ENCODE measurements around the gene FLVCR2.
A peak's percentile ranks its signal among the peaks of the same experiment; 100 is the strongest.

FLVCR2 gene

GRCh38 chr14:75537071-75537470 lies 41.3 kb upstream of the FLVCR2 start:
- no peak for DNase-seq (ENCODE audit: low read depth)
- no peak overlapping the region for H3K4me3 ChIP-seq (ENCODE audit: low read depth, low read length)
- no peak for TF ChIP-seq POLR2A (IDR thresholded peaks at IDR 0.05; ENCODE audit: extremely low read depth, insufficient read length)
- TF ChIP-seq, protein P1, sequence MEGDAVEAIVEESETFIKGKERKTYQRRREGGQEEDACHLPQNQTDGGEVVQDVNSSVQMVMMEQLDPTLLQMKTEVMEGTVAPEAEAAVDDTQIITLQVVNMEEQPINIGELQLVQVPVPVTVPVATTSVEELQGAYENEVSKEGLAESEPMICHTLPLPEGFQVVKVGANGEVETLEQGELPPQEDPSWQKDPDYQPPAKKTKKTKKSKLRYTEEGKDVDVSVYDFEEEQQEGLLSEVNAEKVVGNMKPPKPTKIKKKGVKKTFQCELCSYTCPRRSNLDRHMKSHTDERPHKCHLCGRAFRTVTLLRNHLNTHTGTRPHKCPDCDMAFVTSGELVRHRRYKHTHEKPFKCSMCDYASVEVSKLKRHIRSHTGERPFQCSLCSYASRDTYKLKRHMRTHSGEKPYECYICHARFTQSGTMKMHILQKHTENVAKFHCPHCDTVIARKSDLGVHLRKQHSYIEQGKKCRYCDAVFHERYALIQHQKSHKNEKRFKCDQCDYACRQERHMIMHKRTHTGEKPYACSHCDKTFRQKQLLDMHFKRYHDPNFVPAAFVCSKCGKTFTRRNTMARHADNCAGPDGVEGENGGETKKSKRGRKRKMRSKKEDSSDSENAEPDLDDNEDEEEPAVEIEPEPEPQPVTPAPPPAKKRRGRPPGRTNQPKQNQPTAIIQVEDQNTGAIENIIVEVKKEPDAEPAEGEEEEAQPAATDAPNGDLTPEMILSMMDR (IDR thresholded peaks at IDR 0.05; ENCODE audit: low read depth, low read length): no peak
- no peak for TF ChIP-seq MYC (IDR thresholded peaks at IDR 0.05; ENCODE audit: low read depth, low read length)
- TF ChIP-seq, protein P2, sequence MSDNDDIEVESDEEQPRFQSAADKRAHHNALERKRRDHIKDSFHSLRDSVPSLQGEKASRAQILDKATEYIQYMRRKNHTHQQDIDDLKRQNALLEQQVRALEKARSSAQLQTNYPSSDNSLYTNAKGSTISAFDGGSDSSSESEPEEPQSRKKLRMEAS (IDR thresholded peaks at IDR 0.05; ENCODE audit: low read depth, low read length): no peak

- no peak overlapping the region for H3K4me3 ChIP-seq (ENCODE audit: low read depth, low read length)
- no peak for DNase-seq (ENCODE audit: low read depth)
- TF ChIP-seq MYC (IDR thresholded peaks at IDR 0.05; ENCODE audit: low read depth, low read length) (no peak), POLR2A (IDR thresholded peaks at IDR 0.05; ENCODE audit: extremely low read depth, insufficient read length) (no peak)
- TF ChIP-seq, protein P2 (IDR thresholded peaks at IDR 0.05; ENCODE audit: low read depth, low read length): no peak
- TF ChIP-seq, protein P1 (IDR thresholded peaks at IDR 0.05; ENCODE audit: low read depth, low read length): no peak
Observed at GRCh38 chr14:75539162-75539560, 39.3 kb upstream of the FLVCR2 start.

DNA sequence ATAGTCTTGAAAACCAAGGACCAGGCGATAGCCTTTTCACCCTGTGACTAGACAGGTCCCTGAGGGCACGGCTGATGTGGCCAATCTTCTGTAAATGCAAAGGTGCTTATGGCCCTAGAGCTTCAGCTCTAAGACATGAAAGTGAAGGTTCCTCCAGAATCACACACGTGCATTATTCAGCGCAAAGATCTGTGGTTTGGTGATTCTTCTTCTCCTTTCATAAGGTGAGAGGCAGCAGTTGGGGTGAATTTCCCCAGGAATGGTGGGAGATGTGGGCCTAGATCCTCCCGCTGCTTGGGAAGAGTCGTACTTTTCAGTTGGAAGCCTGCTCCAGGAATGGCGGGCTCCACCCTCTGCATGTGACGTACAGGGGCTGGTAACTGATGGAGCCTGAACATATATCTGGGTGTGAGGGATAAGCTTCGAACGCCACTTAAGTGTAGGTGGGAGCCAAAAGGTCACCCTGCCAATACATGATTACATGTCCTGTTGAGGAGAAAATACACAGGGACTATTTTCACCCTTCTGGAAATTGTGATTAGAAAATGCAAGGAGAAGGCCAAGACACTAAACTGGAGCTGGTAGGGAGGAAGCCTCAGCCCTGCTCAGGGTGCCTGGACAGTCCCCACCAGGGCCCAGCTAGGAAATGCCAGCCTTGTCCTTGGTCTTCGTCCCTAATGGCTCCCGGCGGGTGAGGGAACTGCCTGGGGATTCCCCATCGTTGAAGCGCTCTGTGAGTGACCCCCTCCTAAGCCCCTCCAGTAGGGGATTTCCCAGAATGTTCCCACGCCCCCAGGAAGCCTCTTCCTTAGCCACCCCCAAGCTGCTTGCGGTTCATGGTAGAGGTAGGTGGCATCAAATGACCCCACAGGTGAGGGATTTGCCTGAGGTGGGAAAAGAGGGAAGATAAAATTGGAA lies 38.6 kb upstream of the FLVCR2 start:
- DNase-seq (ENCODE audit: low read depth): no peak
- TF ChIP-seq MYC (IDR thresholded peaks at IDR 0.05; ENCODE audit: low read depth, low read length) (no peak), POLR2A (IDR thresholded peaks at IDR 0.05; ENCODE audit: extremely low read depth, insufficient read length) (no peak)
- TF ChIP-seq, protein P2 (IDR thresholded peaks at IDR 0.05; ENCODE audit: low read depth, low read length): no peak
- TF ChIP-seq, protein P1 (IDR thresholded peaks at IDR 0.05; ENCODE audit: low read depth, low read length): no peak
- H3K4me3 ChIP-seq (ENCODE audit: low read depth, low read length): no peak overlapping the region

- no peak overlapping the region for H3K4me3 ChIP-seq (ENCODE audit: low read depth, low read length)
- TF ChIP-seq, protein P2 (IDR thresholded peaks at IDR 0.05; ENCODE audit: low read depth, low read length): no peak
- TF ChIP-seq, protein P1 (IDR thresholded peaks at IDR 0.05; ENCODE audit: low read depth, low read length): no peak
- TF ChIP-seq POLR2A (IDR thresholded peaks at IDR 0.05; ENCODE audit: extremely low read depth, insufficient read length) (no peak), MYC (IDR thresholded peaks at IDR 0.05; ENCODE audit: low read depth, low read length) (no peak)
- no peak for DNase-seq (ENCODE audit: low read depth)
Observed at GRCh38 chr14:75540479-75540851, 38.0 kb upstream of the FLVCR2 start.

DNA sequence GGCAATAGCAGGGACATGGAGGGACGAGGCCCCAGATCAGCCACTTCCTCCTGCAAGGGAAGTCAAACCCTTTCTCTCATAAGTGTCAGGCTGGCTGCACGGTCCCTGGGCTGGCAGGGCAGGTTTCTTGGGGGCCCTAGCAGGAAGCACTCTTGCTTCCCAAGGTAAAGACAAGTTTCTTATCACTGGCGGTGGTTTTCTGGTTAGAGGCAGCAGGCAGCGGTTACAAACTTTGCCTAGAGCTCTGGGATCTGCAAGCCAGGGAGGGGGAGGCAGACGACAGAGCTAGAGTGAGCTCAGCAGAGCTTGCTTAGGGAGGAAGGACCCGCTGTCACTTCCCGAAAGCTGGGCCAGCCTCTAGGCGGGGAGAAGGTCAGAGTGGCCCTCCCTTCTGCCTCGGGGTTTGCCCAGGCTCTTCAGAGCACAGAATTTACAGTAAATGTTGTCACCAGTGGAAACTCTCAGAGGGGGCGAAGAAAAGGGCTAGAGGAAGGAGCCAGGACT lies 35.8 kb upstream of the FLVCR2 start:
- peak overlapping the region; percentile 36 for H3K4me3 ChIP-seq (ENCODE audit: low read depth, low read length)
- TF ChIP-seq, protein P1 (IDR thresholded peaks at IDR 0.05; ENCODE audit: low read depth, low read length): no peak
- peak; percentile 21 for TF ChIP-seq POLR2A (IDR thresholded peaks at IDR 0.05; ENCODE audit: extremely low read depth, insufficient read length)
- peak; percentile 91 for DNase-seq (ENCODE audit: low read depth)
